PC-3 (cell line): ENCODE data around the gene JARID2.

Source experiments
- CTCF ChIP-seq: fragments of 300-600 bp; sonication (generic); conservative IDR thresholded peaks from 2 replicates; pipeline ENCODE4 v1.5.1; 2017; ENCODE audit warnings: antibody characterized with exemption, low read depth, mild to moderate bottlenecking, low read length
- EZH2phosphoT487 ChIP-seq: fragments of 300-600 bp; sonication (generic); IDR thresholded peaks from 2 replicates; pipeline ENCODE4 v1.6.1; 2018; ENCODE audit warnings: mild to moderate bottlenecking, antibody characterized with exemption, low read length, borderline replicate concordance

DNA sequence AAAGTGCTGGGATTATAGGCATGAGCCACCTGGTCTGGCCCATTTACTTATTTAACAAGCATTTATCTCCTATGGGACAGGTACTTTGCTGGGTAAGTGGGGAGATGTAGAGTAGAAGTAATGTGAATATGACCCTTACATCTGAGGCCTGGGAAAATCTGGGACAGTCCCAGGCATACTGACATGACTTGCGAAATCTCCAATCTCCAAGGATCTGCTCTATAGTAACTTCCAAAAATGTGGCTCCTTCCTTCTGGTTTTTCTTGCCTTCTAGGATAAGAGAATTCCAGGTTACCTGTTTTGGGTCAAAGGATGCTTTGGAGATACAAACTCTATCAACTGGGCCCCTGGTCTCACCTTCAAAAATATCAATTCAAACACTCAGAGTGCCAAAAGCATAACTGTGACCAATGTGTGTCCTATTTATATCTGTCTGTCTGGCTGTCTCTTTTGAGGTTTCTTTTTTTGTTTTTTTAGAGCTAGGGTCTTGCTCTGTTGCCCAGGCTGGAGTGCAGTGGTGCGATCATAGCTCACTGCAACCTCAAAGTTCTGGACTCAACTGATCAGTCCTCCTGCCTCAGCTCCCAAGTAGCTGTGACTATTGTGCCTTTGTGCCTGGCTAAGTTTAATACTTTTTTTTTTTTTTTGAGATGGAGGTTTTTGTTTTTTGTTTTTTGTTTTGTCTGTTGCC lies 11.7 kb upstream of the JARID2 start:
- TF ChIP-seq CTCF (no peak), EZH2phosphoT487 (no peak)
